ENCODE measurements around the gene FBXL7.

Gene FBXL7

DNA sequence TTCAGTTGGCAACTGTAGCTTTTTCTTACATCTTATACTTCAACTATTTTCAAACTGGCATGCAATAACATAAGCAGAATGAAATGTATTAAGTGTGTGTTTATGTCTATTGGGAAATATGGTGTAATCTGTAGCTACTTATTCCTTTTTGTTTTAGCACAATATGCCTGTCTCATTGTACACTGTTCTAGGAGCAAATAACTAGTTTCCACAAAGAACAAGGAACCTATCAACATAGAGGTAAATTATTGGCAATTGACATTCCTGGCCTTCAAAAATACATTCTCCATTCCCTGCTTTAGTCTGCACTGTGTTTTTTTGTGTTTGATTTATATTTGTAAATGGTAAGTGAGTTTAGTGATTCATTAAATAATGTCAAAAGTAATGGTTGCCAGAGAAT, 75.7 kb downstream of the FBXL7 start:
- DNase-seq (ENCODE audit: low read depth in 1 of 2, low spot score in 1 of 2) = no peak

DNA sequence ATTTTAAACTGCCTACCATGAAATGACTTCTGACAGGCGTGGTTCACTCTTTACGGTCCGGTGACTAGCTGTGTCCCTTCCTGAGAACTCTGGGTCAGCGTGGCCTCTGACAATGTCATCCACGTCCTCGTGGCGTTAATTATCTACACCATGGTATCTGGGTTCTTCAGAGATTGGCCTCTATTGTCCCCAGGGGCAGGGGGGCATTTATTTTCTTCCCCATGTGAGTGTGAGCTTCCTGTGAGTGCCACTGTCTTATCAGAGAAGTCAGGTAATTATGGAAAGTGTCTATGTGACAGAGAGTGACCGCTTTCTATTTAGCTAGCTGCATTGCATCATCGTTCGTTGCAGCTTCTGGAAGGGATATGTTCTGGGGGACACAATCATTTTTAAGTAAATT, 77.2 kb downstream of the FBXL7 start:
- DNase-seq (ENCODE audit: low read depth in 1 of 2, low spot score in 1 of 2) = no peak

DNA sequence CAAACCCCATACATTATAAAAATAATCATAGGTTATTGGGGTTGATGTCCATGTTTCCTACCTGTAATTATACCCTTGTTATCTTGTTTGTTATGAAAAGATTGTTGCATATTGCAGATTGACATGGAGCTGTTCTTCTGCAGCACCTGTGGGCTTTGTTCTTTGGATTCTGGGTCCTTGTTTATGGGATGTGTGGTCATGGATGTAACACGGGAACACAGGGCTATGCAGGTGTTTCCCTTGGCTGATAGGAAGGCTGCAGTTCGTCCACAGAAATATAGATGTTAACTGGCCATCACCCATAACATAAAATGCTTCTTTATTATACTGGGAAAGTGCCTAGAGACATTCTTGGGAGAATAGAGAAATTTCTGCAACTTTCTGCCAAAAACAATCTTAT, 77.9 kb downstream of the FBXL7 start:
- DNase-seq (ENCODE audit: low read depth in 1 of 2, low spot score in 1 of 2) = no peak

DNA sequence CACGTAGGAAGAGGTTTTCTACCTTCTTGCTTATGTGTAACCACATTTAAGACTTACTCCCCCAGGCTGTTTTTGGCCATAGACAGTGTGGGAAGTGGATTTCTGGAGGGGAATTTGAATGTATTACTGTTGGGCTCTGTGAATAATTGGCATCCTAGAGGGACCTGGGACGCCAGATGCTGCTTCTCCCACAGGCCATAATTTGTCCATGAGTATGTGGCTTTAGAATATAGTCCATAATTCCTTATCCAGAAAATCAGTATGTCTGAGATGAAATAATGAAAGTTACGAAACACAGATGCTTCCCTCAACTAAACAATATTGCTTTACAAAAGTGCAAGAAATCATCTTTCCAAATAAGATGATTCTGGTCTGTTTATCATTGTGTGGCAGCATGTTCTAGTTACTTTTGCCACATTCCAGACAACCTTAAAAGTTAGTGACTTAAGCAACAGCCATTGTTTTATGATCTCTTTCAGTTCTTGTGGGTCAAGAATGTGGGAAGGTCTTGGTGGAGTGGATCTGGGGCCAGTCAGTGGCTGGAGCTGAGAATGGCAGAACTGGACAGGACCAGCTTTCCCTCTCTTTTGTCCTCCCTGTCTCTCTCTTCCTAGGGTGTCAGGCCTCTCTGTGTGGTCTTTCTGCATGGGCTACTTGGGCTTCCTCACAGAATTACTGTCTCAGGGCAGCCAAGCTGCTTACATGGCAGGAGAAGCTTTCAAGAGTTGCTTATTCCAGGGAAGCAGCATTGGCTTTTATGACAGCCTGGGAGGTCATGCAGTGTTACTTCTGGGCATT, 79.4 kb downstream of the FBXL7 start:
- no peak for DNase-seq (ENCODE audit: low read depth in 1 of 2, low spot score in 1 of 2)

DNA sequence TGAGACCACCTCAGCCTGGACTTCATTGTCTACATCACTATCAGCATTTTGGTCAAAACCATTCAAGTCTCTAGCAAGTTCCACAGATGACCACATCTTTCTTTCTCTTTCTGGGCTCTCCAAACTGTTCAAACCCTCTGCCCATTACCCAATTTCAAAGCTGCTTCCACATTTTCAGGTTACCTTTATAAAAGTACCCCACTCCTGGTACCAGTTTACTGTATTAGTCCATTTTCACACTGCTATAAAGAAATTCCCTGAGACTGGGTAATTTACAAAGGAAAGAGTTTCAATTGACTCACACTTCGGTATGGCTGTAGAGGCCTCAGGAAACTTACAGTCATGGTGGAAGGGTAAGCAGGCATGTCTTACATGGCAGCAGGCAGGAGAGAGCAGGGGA, 84.5 kb downstream of the FBXL7 start:
- no peak for DNase-seq (ENCODE audit: low read depth in 1 of 2, low spot score in 1 of 2)

- no peak for DNase-seq (ENCODE audit: low read depth in 1 of 2, low spot score in 1 of 2)
Measured at GRCh38 chr5:15585128-15585527, 85.1 kb downstream of the FBXL7 start.

DNA sequence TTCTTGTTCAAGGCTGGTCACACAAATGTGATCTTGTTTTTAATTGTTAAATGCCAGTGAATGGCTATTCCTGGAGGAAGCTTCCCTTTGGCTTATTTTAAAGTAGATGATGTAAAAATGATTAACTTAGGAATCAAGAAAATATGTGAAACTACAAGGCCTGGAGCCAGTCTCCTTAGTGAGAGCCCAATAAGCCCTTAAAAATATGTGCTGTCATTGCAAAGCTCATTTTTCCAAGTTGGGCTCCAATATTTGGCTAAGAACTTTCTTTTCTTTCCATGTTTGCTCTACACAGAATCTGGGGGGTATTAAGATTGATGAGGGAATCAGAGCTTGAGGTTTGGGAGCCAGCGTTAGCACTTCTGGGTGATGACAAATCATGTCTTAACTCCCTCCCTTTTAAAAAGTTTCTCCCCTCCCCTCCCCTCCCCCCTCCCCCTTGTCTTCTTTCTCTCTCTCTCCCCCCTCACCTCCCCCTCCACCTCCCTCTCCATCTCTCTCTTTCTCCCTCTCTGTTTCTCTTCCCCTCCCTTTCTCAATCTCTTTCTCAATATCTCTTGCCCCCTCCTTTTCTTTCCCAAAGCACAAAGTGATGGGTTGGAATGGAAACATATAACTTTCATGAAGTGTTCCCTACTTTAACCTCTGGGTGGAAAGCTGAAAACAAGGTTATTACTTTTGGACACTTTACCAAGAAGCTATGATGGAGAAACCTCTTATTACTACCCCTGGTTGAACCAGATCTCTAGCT, 86.0 kb downstream of the FBXL7 start:
- no peak for DNase-seq (ENCODE audit: low read depth in 1 of 2, low spot score in 1 of 2)

GRCh38 chr5:15587916-15588315, 87.9 kb downstream of the FBXL7 start:
- no peak for DNase-seq (ENCODE audit: low read depth in 1 of 2, low spot score in 1 of 2)

DNA sequence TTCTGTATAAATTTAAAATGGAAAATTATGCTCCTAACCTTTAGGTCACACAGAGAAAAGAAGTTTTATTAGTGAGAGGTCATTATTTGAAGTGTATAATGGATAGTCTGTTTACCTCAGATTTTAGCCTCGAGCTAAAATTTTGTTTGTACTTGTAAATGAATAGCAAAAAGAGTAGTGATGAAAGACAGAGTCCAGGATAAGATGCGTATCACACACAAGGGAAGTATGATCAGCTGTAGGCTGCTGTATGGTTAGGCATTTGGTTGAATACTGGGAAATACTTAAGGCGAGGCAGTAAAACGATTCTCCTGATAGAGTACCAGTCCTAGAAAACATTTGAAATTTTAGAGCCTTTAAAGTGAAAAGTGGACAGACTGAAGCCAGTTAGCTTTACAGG, 92.7 kb downstream of the FBXL7 start:
- DNase-seq (ENCODE audit: low read depth in 1 of 2, low spot score in 1 of 2) = no peak

DNA sequence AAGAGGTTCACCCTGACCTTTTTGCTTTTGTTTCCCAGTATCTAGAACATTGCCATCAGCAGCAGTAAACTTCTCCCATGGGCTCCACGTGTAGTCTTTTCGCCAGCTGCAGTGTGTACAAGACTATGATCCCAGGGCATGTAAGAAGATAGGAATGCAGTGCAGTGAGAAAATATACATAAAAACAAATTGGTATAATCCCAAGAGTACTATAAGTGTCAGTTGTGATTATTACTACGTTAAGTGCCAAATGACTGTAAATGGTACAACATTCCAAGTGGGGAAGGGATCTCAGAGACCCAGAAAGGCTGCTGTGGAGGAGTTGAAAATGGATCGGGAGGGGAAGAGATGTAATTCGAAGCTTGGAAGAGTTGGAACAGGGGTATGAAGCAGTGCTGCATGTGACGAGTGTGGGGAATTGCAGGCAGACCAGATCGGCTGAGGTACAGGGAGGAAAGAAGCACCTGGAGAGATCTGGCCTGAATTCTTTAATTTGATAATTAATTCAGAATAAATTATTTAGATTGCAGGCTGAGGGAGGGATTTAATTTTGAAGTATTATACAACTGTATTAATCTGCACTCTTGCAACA, 95.1 kb downstream of the FBXL7 start:
- no peak for DNase-seq (ENCODE audit: low read depth in 1 of 2, low spot score in 1 of 2)

- no peak for DNase-seq (ENCODE audit: low read depth in 1 of 2, low spot score in 1 of 2)
Measured at GRCh38 chr5:15595929-15596328, 95.9 kb downstream of the FBXL7 start.

DNA sequence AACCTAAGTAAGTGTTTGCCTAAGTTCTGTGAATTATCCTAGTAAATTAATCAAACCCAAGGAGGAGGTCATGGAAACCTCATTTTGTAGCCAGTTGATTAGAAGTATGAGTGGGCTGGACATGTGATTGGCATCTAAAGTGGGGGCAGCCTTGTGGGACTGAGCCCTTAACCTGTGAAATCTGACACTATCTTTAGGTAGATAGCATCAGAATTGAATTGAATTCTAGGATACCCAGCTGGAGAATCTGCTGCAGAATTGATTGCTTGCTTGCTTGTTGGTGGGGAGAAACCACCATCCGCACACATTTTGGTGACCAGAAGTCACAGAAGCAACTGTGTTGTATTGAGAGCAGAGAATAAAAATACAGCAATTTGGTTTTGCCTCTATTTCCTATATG, 97.0 kb downstream of the FBXL7 start:
- no peak for DNase-seq (ENCODE audit: low read depth in 1 of 2, low spot score in 1 of 2)

DNA sequence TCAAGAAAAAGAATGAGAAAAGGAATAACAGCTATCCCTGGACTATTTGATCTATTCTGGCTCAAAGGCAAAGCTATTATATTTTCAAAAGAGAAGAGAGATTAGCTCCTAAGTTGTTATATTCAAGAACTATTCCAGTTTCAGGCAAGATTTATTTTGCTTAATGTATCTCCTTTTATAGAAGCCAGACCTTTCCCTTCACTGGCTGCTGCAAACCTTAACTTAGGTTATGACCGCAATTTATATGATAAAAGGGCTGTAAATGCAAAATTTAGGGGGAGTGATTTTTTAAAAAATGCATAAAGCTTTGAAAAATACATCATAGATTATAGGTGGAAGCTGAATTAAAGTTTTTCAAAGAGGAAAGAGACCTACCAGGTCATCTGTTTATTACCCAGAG, 97.8 kb downstream of the FBXL7 start:
- DNase-seq (ENCODE audit: low read depth in 1 of 2, low spot score in 1 of 2) = no peak

DNA sequence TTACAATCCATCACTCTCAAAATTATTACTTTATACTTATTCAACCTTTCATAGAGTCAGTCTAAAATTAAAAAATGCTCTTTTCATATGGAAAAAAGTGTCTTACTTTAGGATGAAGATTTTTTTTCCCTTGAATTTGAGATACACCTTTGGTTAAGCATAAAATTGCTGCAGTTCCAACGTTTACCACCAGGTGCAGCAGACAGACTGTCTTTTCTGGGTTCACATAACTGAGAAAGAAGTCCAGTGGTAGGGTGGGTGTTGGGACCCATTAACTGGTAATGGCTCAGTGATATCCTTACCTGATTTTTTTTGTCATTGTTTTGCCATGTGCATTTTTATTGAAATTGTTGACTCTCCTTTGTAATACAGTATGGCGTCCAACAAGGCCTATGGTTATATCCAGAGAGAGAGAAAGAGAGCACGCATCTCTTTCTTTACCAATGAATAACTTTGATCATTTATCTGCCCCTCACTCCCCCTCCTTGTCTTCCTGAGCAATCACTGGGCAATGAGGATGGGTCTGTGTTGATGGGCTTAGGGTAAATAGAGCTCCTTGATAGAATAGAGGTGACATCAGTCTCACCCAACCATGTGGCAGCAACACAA, 98.4 kb downstream of the FBXL7 start:
- no peak for DNase-seq (ENCODE audit: low read depth in 1 of 2, low spot score in 1 of 2)

GRCh38 chr5:15600035-15600434, 100.1 kb downstream of the FBXL7 start:
- no peak for DNase-seq (ENCODE audit: low read depth in 1 of 2, low spot score in 1 of 2)

GRCh38 chr5:15601274-15601673, 101.3 kb downstream of the FBXL7 start:
- DNase-seq (ENCODE audit: low read depth in 1 of 2, low spot score in 1 of 2) = no peak

DNA sequence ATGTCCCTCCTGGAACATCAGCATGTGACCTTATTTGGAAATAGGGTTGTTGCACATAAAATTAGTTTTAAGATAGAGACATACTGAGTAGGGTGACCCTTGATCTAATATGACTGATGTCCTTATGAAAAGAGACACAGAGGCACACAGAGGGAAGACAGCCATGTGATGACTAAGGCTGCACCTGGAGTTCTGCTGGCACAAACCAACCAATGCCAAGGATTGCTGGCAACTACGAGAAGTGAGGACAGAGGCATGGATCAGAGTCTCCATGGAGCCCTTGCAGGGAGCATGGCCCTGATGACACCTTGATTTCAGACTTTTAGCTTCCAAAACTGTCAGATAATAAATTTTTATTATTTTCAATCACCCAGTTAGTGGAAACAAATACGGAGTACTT, 101.9 kb downstream of the FBXL7 start:
- DNase-seq (ENCODE audit: low read depth in 1 of 2, low spot score in 1 of 2) = no peak

DNA sequence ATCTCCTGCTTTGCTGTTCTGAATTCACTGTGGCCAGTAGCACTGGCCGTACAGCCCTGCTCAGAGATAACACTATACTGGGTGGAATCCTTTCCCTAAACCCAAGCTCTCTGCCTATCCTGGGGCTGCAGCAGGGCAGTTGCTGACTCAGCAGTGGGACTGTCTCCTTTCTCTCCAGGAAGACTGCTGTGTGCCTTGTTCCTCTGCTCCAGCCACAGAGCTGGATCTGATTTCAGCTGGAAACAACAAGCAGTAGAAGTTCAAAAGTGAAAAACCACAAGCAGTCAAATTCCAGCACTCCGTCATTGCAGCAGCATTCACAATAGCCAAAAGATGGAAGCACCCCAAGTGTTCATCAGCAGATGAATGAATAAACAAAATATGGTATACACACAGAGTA, 105.0 kb downstream of the FBXL7 start:
- DNase-seq (ENCODE audit: low read depth in 1 of 2, low spot score in 1 of 2) = no peak

- no peak for DNase-seq (ENCODE audit: low read depth in 1 of 2, low spot score in 1 of 2)
Measured at GRCh38 chr5:15606197-15606596, 106.2 kb downstream of the FBXL7 start.

DNA sequence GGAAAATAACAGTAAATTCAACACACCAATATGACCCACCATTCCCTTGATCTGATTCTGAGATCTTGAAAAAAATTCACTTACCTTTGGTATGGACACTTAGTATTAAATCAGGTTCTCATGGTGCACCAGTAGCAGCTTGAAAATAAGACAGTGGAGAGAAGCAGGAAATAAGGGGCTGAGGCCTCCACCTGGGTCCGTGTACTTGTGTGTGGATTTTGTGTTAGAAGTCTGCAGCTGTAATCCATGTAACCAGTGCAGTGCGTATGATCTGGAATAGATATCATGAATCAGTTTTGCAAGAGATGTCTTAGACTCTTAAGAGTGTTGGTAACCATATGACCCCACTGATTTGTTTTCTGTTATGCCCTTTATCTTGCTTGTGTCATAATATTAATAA, 107.1 kb downstream of the FBXL7 start:
- DNase-seq (ENCODE audit: low read depth in 1 of 2, low spot score in 1 of 2) = no peak

- no peak for DNase-seq (ENCODE audit: low read depth in 1 of 2, low spot score in 1 of 2)
Measured at GRCh38 chr5:15609076-15609725, 109.2 kb downstream of the FBXL7 start.

Data from stimulated activated CD4-positive, alpha-beta T cell treated with anti-CD3 and anti-CD28 coated beads, Interleukin-15, amount 100 ng/mL, for 1 hour (primary cell).